NCI-H1105 treated with DMSO at 0.1 percent for 48 hours (cell line): ENCODE results near the gene EPSTI1.
"Not testable (repeated sequence)": the region's sequence is repeated elsewhere in the genome, so short reads cannot be mapped to it uniquely, and the experiment has no call there.

Experiments used
- DNase-seq: peaks from one replicate; lab custom pipeline; 2025; lab: John Stamatoyannopoulos, UW

Gene EPSTI1, protein sequence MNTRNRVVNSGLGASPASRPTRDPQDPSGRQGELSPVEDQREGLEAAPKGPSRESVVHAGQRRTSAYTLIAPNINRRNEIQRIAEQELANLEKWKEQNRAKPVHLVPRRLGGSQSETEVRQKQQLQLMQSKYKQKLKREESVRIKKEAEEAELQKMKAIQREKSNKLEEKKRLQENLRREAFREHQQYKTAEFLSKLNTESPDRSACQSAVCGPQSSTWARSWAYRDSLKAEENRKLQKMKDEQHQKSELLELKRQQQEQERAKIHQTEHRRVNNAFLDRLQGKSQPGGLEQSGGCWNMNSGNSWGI

DNA sequence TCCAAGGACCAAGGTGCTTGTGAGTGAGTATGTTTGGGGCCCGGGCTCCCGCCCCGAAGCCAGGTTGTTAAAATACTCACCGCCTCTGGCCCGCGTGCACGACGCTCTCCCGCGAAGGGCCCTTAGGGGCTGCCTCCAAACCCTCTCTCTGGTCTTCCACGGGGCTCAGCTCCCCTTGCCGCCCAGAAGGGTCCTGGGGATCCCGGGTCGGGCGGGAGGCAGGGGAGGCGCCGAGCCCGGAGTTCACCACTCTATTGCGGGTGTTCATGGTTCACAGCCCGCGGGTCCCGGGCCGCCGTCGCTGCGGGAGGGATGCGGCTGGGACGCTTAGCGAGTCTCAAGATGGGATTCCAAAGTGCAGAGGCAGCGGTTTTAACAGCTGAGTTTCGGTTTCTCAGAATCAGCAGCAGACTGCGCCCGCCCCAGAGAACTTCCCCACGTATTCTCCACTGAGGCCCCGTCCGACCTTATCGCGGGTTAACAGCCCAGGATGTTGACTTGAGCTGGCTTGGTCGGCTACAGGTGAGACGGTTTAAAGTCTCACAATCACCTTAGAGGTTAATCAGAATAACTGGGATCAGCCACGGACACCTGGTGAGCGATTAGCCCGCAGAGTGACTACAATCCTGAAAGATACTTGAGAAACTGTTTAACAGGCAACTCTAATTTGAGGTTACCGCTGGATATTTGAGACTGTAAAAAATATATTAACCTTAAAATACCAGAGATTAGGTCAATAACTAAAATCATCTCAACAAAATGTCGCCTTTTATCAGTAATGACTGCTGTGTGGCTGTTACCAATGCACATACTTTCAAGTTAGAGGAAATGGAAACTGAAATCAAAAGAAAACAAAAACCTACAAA lies at the start of gene EPSTI1:
Gene EPSTI1, minus strand, starts transcription at position 344 of the 866 bp plus-strand sequence. Its CDS starts 76 bp downstream, at position 268.
- no peak for DNase-seq

DNA sequence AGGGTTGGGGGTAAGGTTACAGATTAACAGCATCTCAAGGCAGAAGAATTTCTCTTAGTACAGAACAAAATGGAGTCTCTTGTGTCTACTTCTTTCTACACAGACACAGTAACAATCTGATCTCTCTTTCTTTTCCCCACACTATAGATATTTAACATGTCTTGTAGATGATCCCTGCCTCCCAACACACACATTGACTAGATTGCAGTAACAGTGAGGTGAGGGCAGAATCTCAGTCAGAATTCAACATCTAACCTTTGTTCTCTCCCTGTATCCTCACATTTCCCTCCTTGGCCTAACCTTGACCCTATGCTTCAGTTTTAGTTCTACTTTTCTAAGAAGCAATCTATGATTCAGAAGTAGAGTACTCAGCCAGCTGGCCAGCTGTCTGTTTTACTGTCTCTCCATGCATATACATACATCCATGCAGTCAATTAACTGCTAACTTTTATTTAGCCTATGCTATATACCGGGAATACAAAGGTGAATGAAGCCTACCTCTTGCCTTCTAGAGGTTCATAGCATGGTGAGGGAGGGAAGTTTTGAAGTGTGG lies 49.4 kb upstream of the EPSTI1 start:
- no peak for DNase-seq

DNA sequence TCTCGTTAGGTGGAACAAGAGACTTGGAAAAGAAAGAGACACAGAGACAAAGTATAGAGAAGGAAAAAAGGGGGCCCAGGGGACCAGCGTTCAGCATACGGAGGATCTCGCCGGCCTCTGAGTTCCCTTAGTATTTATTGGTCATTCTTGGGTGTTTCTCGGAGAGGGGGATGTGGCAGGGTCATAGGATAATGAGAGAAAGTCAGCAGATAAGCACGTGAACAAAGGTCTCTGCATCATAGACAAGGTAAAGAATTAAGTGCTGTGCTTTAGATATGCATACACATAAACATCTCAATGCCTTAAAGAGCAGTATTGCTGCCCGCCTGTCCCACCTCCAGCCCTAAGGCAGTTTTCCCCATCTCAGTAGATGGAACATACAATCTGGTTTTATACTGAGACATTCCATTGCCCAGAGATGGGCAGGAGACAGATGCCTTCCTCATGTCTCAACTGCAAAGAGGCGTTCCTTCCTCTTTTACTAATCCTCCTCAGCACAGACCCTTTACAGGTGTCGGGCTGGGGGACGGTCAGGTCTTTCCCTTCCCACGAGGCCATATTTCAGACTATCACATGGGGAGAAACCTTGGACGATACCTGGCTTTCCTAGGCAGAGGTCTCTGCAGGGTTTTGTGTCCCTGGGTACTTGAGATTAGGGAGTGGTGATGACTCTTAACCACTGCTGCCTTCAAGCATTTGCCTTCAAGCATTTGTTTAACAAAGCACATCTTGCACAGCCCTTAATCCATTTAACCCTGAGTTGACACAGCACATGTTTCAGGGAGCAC lies 48.7 kb upstream of the EPSTI1 start:
- DNase-seq: not testable (repeated sequence)

DNA sequence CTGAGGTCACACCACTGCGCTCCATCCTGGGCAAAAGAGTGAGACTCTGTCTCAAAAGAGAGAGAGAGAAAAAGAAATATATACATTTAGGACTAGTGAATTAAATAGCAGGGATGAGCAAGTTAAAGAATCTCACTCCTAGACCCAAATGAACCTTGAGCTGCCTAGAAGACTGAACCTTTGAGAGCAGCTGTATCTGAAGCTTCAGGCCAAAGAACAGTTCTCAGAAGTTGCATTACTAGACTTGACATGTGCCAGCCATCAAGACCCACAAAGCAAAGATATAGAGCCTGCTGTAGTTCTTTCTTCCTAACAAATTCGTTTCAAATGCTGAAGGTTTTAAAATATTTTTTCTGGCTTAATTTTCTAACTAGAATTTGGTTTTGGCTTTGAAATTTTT lies 47.9 kb upstream of the EPSTI1 start:
- no peak for DNase-seq

DNA sequence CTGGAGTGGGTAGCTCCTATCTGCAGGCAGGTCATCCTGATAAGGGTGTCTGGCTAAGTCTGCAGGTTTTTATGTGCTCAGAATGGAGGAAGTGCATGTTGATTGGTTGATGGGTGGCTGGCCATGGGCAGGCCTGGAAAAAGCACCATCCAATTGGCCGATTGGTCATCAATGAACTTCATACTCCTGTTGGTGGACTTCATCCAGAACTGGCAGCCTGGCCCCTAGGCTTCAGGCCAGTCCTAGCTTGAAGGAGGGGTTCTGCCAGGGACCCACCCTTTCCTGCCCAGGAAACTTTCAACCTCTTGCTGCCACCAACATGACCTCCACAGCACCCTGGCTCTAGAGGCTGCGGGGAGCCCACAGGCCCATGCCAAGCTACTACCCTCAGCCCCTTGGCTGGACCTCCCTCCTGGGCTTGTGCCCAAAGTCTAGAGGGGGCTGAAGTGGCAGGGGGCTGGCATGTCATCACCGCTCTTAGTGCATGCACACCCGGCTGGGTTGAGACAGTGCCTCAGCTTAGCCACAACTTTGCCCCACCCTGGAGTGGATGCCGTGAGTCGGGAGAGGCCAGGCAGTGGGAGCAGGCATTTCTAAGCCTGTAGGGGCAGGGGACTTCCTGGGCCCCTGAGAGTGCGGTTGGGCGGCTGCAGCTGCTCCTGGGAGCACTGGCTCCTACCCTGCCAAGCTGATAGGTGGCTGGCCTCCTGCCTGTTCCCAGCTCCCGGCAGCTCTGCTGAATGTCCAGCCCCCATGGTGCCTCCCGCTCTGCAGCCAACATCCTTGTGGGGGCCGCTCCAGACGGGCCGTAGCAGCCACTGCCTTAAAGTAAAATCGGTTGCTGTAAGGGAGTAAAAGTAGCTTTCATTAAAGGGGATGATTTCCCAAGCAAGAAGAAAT lies 44.6 kb upstream of the EPSTI1 start:
- DNase-seq: no peak

DNA sequence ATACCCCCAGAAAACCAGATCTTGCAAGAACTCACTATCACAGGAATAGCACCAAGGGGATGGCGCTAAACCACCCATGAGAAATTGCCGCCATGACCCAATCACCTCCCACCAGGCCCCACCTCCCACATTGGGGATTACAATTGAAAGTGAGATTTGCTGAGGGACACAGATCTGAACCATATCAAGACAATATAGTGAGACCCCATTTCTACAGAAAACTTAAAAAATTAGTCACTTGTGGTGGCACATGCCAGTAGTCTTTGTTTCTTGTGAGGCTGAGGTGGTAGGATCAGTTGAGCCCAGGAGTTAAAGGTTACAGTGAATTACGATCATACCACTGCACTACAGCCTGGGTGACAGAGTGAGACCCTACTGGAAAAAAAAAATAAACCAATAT lies 41.0 kb upstream of the EPSTI1 start:
- no peak for DNase-seq

DNA sequence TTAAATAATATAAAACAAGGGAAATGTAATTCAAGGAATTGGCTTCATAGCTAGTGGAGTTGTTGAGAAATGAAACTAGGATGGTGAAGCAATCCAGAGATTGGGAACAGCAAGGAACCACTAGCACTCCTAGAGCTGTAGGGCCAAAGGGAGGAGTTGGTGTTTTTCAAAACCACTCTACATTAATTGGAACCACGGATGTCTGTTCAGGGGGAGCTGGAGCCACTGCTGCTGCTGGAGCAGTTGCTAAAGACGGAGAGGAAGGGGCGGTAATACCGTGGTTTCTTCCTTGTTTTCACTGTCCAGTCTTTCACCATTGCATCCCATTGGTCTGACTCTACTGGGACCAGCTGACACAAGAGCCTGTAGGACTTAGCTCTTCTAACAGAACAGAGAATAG lies 39.8 kb upstream of the EPSTI1 start:
- DNase-seq: no peak

DNA sequence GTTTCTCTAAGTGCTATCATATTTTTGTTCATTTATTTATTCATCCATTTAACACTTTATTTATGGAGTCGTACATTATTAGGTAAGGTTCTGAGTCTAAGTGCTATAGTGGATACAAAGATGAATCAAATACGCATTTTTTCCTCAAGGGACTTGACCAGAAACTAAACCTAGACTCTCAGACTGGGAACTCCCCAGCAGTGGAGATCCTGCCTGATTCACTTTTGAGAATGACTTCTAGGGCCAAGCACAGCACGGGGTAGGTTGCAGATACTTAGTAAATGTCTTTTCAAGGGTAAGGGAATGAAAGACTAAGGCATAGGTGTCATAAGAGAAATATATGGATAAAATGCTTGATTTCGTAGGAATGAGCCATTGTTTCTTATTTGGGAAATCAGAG lies 38.5 kb upstream of the EPSTI1 start:
- DNase-seq: no peak

DNA sequence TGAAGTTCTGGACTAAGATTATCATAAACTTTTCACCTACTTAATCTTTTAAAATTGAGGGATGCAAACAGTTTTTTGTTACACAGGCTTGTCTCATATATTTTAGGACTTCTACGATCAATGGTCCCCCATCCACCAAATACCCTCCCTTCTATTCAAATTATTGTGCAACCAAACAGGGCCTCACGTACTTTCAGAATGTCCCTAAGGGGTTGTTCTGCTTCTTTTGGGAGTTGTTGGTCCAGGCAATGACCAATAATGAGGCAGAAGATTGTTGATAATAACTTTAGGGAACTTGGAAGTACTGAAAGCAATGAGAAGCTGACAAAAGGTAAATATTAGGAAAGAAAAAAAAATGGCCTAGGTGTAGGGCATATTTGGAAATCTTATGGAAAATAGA lies 34.2 kb upstream of the EPSTI1 start:
- no peak for DNase-seq

DNA sequence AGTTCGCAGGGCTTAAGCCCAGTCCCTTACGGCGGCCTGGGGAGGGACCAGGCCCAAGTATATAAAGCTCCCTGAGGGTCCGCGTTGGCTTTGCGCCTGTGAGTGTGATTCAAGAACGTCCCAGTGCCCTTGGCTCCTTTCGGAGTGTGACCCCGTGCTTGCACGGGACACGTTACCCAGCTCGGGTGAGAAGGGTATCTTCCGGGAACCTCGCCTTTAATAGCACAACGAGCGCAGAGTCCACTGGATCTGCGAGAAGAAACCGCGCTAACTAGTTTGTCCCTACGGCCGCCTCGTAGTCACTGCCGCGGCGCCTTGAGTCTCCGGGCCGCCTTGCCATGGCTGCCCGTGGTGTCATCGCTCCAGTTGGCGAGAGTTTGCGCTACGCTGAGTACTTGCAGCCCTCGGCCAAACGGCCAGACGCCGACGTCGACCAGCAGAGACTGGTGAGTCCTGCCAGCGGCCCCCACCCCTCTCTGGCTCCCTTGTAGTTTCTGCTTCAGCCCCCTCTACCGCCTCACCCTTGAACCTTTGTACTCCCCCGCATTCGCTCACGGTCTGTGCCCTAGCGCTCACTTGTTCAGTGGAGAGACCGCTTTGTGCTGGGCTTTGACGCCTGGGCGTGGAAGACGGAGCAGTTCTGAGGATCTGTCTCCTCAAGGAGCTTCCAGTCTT lies 31.4 kb upstream of the EPSTI1 start, which contains the start of gene DNAJC15:
Gene DNAJC15, plus strand, starts transcription at position 298 of the 675 bp plus-strand sequence. Its CDS starts 41 bp downstream, at position 339.
- DNase-seq: no peak

DNA sequence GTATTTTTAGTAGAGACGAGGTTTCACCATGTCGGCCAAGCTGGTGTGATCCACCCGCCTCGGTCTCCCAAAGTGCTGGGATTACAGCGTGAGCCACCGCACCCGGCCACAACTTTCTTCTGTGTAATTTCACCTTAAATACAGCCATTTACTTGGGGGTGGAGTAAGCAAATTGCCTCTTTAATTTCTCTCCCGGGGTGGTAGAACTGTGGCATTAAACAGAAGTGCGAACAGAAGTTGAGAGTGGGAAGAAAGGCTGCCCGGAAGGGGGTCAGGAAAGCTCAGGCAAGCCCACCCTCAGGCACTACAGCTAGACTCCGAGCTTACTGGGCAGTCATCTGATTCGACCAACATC lies 30.9 kb upstream of the EPSTI1 start:
- no peak for DNase-seq

DNA sequence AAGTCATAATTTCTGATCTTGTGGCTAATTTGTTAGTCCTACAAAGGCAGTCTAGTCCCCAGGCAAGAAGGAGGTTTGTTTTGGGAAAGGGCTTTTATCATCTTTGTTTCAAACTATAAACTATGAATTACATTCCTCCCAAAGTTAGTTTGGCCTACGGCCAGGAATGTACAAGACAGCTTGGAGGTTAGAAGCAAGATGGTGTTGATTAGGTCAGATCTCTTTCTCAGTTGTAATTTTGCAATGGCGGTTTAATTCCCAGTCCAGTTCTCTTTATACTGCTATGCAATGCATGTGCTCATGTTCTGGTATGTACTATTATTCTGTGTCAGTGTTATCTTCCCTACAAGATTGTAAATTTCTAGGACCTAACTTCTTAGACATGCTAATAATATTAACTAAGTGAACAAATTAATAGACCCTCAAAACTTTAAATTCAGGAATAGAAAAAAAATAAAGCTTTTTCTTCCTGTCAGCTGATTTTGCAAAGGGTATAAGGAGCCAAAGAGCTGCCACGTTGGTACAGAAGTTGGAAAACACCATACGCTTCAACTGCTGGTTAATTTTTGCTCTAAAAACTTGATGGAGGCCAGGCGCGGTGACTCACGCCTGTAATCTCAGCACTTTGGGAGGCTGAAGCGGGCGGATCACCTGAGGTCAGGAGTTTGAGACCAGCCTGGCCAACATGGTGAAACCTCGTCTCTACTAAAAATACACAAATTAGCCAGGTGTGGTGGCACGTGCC lies 30.1 kb upstream of the EPSTI1 start:
- no peak for DNase-seq

DNA sequence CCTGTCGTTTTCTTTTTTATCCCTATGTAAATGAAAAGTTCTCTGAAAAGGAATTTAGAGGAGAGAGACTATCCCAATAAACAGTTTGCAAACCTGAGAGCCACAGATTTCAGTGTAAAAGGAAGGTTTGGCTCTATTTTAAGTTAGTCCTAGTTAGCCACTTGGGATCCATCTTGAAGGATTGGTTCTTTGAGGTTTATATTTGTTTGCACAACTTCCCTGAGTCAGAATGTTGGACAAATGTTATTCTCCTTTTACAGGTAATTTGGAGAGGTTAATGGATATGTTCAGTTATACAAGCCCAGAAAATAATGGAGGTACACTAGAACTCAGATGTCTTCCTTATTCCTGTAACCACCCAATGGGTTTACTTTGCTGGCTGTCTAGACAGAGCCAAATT lies 28.8 kb upstream of the EPSTI1 start:
- DNase-seq: no peak

DNA sequence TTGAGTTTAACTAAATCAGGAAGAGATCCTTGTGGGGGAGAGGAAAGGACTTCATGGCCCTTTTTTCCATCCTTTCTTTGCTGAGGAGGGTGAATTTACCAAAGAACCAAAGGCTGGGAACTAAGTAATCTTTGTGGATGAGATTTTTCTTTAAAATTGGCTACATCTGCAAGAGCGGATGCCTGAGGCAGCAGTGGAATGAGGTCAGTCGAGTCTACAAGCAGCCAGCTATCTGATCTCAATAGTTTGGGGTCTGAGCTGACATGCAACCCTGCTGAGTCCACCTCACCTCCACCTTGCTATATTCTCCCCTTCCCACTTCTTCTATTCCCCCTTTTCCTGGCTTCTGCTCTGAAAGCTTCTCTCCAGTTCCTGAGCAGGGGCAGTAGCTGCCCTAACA lies 27.8 kb upstream of the EPSTI1 start:
- no peak for DNase-seq

DNA sequence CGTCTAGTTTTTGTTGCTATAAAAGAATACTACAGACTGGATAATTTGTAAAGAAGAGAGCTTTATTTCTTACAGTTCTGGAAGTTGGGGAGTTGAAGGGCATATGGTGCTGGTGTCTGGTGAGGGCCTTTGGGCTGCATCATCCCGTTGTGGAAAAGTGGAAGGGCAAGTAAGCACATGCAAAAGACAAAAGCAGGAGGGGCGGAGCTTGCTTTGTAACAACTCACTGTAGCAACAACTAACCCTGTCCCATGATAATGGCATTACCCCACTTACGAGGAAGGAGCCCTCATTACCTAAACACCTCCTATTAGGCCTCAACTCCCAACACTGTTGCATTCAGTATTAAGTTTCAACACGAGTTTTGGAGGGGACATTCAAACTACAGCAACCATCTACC lies 24.2 kb upstream of the EPSTI1 start:
- DNase-seq: no peak

DNA sequence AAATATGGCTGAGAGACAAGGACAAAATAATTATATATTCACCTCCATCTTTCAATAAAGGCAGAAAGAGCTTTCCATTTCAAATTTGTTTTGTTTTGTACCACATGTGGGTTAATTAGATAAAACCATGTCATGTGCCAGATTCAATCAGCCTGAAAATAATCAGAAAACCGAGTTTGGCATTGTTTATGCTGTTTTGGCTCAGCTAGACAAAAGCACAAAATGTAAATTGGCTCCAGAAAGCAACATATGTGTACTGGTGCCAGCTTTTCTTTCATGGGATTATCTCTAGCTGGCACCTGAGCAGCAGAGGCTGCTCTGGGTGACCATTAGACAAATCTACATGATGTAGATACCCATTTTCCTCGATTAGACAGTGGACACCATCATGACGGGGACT lies 22.1 kb upstream of the EPSTI1 start:
- DNase-seq: peak; percentile 48

DNA sequence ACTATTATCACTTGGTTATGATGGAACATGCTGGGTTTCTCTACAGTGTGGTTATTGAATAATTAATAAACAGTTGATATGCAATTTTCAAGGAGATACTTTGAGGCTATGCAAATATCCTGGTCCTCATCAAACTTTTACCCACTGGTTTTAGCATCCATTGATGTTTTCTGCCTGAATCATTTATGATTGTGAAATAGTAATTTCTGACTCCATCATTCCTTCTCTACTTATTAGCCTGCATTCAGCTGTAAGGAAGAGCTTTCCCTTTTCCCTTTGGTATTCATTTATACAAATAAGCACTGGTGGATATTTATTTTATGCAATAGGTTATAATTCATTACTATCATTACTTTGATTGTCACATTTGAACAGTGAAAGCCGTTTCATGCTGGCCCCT lies 17.5 kb upstream of the EPSTI1 start:
- DNase-seq: no peak

DNA sequence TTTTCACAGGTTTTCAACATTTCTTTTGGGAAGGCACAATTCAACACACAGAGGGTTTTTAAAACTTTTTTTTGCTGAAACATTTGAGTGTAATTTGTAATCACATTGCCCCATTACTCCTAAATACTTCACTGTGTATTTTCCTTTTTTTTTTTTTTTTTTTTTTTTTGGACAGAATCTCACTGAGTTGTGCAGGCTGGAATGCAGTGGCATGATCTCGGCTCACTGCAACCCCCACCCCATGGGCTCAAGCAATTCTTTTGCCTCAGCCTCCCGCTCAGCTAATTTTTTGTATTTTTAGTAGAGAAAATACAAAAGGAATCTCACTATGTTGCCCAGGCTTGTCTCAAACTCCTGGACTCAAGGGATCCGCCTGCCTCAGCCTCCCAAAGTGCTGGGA lies 16.6 kb upstream of the EPSTI1 start:
- DNase-seq: no peak

DNA sequence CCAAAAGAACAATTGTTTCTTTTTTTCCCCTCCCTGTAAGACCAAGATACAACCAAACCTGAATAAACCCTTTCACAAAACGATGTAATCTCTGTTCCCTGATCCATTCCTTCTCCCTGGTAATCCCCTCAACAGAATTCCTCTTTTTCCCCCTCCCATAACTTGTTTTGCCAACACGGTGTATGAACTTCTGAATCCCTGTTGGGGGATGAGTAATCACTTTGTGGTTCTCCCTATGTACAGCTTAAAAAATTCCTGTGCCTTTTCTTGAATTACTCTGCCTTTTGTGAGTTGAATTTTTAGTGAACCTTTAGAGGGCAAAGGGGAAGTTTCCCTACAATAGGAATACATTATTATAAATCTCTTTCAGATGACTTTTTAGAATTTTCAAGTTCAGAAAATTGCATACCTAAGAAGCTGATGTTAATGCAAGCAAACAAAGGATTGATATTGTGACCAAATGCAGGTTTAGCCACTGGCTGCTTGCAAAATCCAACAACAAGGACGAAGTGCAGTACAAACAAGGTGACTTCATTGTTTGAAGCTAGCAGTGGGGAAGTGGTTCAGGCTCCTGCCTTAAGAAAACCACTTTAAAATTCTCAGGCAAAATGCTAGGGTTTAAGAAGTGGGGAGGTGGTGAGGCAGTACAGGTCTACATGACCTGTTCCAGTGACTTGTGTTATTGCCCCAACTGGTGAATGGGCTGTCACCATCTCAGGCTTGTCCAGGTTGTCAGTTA lies 15.0 kb upstream of the EPSTI1 start:
- DNase-seq: no peak
